ENCODE data around the gene TMC5. TPM values are rescaled to one million over a fixed set of nuclear protein-coding genes. Genes with fewer than 3 reads are reported as not detected.

Gene TMC5
- total RNA-seq, 1 experiment from 2014 or later, result 15.7 TPM

DNA sequence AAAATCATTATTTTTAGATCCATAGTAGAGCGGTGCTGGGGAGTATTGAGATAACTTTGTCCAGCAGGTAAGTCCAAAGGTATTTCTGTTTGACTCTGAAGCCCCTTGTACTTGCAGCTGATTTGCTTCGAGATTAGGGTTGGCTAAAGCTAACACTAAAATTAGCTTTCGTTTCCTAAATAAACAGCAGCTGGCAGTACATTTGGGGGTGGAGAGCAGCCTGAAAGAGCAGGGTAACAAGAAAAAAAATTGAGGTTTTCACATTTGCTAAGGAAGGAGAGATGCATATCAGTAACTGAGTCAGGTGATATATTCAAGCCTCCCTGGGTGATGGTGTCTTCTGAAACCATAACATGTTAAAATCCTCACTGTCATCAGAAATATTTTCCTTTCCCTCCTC lies 37.4 kb upstream of the TMC5 start:
- no peaks in the 10 kb centered on the region for H3K27me3 ChIP-seq (ENCODE audit: insufficient read depth, low read length)
- no peaks in the 10 kb centered on the region for H4K20me1 ChIP-seq (ENCODE audit: insufficient read depth)
- no peak overlapping the region for H3K4me3 ChIP-seq (replicated peaks in 1 of 2; ENCODE audit: low read depth in 1 of 2, low read length in 2 of 2)
- no peak overlapping the region for H2AFZ ChIP-seq (ENCODE audit: low read depth, low read length, poor library complexity, severe bottlenecking)
- BruUV-seq (replicated peaks), result no TSS peak
- intact Hi-C loops (cut with micrococcal nuclease), result no loop called here
- no peaks in the 10 kb centered on the region for H3K9me3 ChIP-seq (ENCODE audit: control insufficient read depth in 1 of 2, insufficient read depth in 1 of 2, low read depth in 1 of 2, low read length in 2 of 2)
- no peaks in the 10 kb centered on the region for H3K36me3 ChIP-seq (ENCODE audit: control insufficient read depth in 1 of 2, insufficient read depth in 2 of 2, low read length in 2 of 2)
- RAD21 ChIA-PET (ENCODE audit: low non-redundant PET in 1 of 2, low total read pairs in 2 of 2, uncharacterized antibody in 2 of 2, unreplicated experiment in 2 of 2), result no interaction called here
- TF ChIP-seq SRF (IDR thresholded peaks at IDR 0.05; ENCODE audit: low read depth) (no peak), ELF1 (IDR thresholded peaks at IDR 0.05; ENCODE audit: borderline replicate concordance, low read depth) (no peak), TCF7L2 (IDR thresholded peaks at IDR 0.05; ENCODE audit: borderline replicate concordance, extremely low read depth, insufficient read depth, insufficient read length) (no peak), CBX3 (IDR thresholded peaks at IDR 0.05; ENCODE audit: low read depth) (no peak), SP1 (IDR thresholded peaks at IDR 0.05; ENCODE audit: low read depth) (no peak), JUND (IDR thresholded peaks at IDR 0.05) (no peak), EZH2 (IDR thresholded peaks at IDR 0.05) (no peak), SIN3A (IDR thresholded peaks at IDR 0.05; ENCODE audit: low read depth) (no peak), POLR2AphosphoS5 (IDR thresholded peaks at IDR 0.05; ENCODE audit: low read depth, low read length) (no peak), POLR2A (IDR thresholded peaks at IDR 0.05; ENCODE audit: borderline replicate concordance, extremely low read depth, insufficient read depth, insufficient read length) (no peak), EZH2phosphoT487 (IDR thresholded peaks at IDR 0.05; ENCODE audit: borderline replicate concordance) (no peak)
- TF ChIP-seq, protein P1, sequence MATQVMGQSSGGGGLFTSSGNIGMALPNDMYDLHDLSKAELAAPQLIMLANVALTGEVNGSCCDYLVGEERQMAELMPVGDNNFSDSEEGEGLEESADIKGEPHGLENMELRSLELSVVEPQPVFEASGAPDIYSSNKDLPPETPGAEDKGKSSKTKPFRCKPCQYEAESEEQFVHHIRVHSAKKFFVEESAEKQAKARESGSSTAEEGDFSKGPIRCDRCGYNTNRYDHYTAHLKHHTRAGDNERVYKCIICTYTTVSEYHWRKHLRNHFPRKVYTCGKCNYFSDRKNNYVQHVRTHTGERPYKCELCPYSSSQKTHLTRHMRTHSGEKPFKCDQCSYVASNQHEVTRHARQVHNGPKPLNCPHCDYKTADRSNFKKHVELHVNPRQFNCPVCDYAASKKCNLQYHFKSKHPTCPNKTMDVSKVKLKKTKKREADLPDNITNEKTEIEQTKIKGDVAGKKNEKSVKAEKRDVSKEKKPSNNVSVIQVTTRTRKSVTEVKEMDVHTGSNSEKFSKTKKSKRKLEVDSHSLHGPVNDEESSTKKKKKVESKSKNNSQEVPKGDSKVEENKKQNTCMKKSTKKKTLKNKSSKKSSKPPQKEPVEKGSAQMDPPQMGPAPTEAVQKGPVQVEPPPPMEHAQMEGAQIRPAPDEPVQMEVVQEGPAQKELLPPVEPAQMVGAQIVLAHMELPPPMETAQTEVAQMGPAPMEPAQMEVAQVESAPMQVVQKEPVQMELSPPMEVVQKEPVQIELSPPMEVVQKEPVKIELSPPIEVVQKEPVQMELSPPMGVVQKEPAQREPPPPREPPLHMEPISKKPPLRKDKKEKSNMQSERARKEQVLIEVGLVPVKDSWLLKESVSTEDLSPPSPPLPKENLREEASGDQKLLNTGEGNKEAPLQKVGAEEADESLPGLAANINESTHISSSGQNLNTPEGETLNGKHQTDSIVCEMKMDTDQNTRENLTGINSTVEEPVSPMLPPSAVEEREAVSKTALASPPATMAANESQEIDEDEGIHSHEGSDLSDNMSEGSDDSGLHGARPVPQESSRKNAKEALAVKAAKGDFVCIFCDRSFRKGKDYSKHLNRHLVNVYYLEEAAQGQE (IDR thresholded peaks at IDR 0.05; ENCODE audit: low read depth), result no peak
- TF ChIP-seq, protein P2, sequence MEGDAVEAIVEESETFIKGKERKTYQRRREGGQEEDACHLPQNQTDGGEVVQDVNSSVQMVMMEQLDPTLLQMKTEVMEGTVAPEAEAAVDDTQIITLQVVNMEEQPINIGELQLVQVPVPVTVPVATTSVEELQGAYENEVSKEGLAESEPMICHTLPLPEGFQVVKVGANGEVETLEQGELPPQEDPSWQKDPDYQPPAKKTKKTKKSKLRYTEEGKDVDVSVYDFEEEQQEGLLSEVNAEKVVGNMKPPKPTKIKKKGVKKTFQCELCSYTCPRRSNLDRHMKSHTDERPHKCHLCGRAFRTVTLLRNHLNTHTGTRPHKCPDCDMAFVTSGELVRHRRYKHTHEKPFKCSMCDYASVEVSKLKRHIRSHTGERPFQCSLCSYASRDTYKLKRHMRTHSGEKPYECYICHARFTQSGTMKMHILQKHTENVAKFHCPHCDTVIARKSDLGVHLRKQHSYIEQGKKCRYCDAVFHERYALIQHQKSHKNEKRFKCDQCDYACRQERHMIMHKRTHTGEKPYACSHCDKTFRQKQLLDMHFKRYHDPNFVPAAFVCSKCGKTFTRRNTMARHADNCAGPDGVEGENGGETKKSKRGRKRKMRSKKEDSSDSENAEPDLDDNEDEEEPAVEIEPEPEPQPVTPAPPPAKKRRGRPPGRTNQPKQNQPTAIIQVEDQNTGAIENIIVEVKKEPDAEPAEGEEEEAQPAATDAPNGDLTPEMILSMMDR (IDR thresholded peaks at IDR 0.05 in 2 of 3, conservative IDR thresholded peaks at IDR 0.05 in 1 of 3; ENCODE audit: borderline replicate concordance in 1 of 3, insufficient read depth in 1 of 3, low read depth in 2 of 3, low read length in 2 of 3), result no peak
- TF ChIP-seq, protein P3, sequence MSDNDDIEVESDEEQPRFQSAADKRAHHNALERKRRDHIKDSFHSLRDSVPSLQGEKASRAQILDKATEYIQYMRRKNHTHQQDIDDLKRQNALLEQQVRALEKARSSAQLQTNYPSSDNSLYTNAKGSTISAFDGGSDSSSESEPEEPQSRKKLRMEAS (IDR thresholded peaks at IDR 0.05), result no peak
- TF ChIP-seq, protein P4, sequence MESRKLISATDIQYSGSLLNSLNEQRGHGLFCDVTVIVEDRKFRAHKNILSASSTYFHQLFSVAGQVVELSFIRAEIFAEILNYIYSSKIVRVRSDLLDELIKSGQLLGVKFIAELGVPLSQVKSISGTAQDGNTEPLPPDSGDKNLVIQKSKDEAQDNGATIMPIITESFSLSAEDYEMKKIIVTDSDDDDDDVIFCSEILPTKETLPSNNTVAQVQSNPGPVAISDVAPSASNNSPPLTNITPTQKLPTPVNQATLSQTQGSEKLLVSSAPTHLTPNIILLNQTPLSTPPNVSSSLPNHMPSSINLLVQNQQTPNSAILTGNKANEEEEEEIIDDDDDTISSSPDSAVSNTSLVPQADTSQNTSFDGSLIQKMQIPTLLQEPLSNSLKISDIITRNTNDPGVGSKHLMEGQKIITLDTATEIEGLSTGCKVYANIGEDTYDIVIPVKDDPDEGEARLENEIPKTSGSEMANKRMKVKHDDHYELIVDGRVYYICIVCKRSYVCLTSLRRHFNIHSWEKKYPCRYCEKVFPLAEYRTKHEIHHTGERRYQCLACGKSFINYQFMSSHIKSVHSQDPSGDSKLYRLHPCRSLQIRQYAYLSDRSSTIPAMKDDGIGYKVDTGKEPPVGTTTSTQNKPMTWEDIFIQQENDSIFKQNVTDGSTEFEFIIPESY (IDR thresholded peaks at IDR 0.05; ENCODE audit: extremely low read depth, insufficient replicate concordance, low read length), result no peak
- TF ChIP-seq, protein P5, sequence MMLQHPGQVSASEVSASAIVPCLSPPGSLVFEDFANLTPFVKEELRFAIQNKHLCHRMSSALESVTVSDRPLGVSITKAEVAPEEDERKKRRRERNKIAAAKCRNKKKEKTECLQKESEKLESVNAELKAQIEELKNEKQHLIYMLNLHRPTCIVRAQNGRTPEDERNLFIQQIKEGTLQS (IDR thresholded peaks at IDR 0.05), result no peak
- no peaks in the 10 kb centered on the region for H3K9me2 ChIP-seq (ENCODE audit: insufficient read depth)
- H3K4me2 ChIP-seq (ENCODE audit: low read length), result no peak overlapping the region
- no peak overlapping the region for H3K27ac ChIP-seq (ENCODE audit: low read depth, low read length)
- no peaks in the 10 kb centered on the region for H3K79me2 ChIP-seq (ENCODE audit: insufficient read depth, low read length)
- ATAC-seq (no peak), DNase-seq (ENCODE audit: low read depth, low spot score) (no peak)
- CTCF ChIA-PET, result interaction anchor here (1.2 kb wide), 1 partner anchor 200 kb away, joined by 3 read pairs; no protein-coding TSS in a partner anchor
- POLR2A ChIA-PET, result no interaction called here
- H3K4me1 ChIP-seq (ENCODE audit: control insufficient read depth in 1 of 2, insufficient read depth in 2 of 2, low read length in 2 of 2), result peaks cover 24 to 37% of the 10 kb centered on the region in 2 experiments
- no peak overlapping the region for H3K9ac ChIP-seq (ENCODE audit: low read length)
